ENCODE measurements around the gene M6PR.
"Not testable (repeated sequence)": the region's sequence is repeated elsewhere in the genome, so short reads cannot be mapped to it uniquely, and the experiment has no call there.

Gene M6PR

DNA sequence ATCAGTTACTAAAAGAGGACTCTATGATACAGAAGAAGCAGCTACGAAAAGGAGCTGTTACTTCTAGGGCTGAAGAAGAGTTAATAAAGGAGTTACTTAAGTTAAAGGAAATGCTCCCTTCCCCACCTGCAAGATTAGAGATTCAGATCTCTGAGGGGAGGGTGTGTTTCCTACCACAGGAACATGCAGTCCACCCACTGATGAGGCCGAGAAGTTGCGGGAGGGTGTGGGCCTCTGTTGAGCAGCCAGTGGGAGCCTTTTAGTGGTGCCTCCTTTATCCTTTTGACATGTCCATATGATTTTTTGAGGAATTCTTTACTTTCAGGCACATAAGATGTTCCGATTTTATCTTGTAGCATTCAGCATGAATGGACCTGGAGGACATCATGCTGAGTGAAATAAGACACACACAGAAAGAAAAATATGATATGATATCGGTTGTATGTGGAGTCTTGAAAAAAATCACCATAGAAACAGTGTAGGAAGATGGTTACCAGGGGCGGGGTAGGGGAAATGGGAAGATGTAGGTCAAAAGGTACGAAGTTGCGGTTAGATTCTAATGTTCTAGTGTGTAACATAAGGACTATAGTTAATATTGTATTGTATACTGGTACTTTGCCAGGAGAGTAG is 4.4 kb upstream of the M6PR start:
- DNase-seq (ENCODE audit: low read depth, low spot score): peak; percentile 23
- no peak overlapping the region for H3K4me3 ChIP-seq (ENCODE audit: low read length)

DNA sequence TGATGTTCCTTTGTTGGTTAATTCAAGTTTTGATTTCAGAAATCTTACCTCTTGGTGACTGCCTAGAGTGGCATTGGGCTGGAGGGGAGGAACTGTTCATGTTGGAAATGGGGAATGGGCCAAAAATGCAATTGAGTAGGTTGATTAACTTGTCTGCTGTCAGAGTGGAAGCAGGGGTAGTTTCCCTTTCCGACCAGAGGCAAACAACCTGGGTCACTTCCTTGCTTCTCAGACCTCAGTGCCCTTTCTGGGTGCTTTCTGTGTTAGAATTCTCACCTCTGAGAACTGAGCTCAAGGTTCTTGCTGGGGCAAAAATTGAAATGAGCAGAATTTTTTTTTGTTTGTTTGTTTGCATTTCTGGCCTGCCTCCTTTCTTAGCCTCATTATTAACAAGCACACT is 2.3 kb upstream of the M6PR start:
- H3K4me3 ChIP-seq (ENCODE audit: low read length): no peak overlapping the region
- DNase-seq (ENCODE audit: low read depth, low spot score): no peak

DNA sequence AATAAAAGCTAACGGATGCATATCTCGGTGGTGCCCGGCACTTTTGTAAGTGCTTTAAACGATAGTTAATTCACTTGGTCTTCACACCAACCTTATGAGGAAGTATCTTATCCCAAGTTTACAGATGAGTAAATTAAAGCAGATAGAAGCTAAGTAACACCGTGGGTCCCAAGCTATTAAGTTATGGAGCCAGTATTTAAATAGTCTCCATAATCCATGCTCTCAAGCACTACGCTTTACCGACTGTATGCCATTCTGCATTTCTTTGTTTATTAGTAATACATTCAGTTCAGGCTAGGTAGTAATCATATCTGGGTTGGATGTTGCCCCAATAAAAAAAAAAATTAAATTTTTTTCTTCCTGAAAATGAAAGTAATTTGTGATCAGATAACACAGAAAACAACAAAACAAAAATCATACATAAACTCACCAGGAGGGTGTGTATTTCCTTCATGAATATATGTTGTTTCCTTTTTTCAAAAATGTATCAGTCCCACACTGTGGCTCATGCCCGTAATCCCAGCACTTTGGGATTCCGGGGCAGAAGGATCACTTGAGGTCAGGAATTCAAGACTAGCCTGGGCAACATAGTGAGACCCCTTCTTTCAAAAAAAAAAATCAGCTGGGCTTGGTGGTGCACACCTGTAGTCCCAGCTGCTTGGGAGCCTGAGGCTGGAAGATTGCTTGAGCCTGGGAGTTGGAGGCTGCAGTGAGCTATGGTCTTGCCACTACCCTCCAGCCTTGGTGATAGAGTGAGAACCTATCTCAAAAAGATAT is 1.4 kb upstream of the M6PR start:
- H3K4me3 ChIP-seq (ENCODE audit: low read length): peak overlapping the region; percentile 70

DNA sequence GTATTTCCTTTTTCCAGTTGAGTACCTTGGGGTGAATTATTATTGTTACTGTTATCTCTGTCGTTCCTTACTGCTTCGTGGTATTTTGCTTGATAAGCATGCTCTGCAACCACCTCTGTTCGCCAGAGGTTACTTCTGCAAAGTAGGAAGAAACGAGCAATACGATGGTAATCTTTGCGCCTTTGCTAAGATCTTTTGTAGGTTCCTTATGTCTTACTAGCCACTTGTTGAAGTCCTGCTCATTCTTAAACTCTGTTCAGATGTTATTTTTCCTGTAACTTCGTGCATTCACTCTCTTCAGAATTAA is 729 bp upstream of the M6PR start:
- H3K4me3 ChIP-seq (ENCODE audit: low read length): peak overlapping the region; percentile 70
- DNase-seq (ENCODE audit: low read depth, low spot score): no peak

More for the DNA sequence above, 1.4 kb upstream of the M6PR start:
- DNase-seq (ENCODE audit: low read depth, low spot score): no peak

DNA sequence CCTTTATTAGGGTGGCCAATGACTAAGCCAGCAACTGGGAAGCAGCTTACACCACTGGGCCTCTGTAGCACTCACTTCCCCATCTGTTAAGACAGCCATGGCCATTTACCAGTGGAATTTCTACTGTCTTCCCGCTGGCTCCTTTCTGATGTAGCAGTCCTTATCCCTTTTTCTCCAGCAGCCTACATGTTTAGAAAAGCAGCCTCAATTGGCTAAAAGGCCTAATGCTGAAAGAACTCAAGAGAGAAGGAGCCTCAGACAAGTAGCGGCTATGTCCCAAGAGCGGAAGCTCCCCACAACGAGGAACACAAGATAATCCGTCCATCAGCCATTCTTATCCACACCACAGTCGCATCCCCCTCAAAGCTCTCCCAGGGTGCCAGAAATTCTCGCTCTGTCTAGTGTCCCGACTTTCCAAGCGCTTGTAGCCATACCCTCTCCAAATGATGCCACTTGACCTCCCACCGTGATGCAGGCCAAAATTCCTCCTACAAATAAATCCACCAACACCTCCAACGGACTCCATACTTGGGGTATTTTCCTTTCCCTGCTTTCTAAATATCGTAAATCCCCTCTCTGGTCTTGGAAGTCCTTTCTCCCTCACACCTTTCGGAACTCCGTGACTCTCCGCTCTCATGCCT is 624 bp downstream of the M6PR start:
- DNase-seq (ENCODE audit: low read depth, low spot score): no peak
- H3K4me3 ChIP-seq (ENCODE audit: low read length): peak overlapping the region; percentile 70

DNA sequence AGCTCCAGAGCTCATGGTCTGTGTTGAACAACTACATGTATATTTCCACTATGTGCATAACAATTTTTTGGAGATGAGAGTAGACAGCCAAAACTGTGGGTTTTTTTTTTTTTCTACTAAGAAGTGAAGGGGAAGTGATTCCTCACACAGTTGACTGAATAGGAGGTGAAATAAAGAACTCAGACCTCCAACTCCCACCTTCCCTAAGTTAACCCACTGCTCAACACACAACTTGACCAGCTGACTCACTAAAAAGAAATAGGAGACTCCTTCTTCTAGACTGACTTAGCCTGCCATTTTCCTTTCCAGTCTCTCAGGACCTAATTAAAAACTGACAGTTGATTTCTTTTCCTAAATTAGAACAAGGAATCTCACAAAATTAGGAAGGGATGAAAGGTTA is 1.7 kb downstream of the M6PR start:
- no peak for DNase-seq (ENCODE audit: low read depth, low spot score)
- H3K4me3 ChIP-seq (ENCODE audit: low read length): no peak overlapping the region

DNA sequence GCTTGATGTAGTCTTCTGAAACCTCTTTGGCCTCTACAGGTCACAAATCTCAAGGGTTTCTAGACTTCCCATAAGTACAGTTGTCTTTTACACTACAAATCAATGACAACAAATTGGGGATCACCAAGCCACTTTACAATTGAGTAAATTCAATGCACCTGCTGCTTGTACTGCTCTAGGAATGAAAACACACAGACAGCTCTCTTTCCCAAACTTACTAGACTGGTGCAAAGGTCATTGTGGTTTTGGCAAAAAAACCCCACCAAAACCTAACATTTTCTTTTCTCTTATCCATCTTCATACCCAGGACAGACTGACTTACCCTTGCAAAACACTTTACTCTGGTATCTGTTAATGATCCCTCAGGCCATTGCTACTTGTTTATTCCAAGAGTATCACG is 2.7 kb downstream of the M6PR start:
- no peak overlapping the region for H3K4me3 ChIP-seq (ENCODE audit: low read length)
- DNase-seq (ENCODE audit: low read depth, low spot score): no peak

DNA sequence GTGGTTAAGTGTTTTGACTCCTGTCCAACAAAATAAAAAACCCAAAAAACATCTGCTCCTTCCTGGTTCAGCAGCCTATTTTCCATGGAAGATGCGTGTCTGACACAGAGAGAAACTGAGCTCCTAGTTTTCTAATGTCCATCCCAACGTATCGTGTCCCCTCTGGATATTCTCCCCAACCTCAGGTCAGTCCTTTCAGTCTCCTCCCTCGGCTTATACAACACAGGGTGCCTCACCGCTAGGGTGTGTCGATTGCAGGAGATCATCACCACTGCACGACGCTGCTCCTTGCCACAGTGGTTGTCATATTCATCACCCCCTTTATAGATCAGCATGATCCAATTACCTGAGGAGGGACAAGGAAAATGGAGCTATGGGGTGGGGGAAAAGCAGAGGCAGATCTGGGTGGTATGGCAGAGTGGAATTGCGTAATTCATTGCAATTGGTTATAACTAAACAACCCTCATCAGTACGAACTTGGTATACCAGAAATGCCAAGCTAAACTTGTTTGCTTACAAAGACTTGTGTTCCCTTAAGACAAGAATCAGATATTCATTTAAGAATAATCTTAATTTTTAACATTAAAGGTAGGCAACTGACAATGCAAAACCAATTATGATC is 5.8 kb downstream of the M6PR start:
- no peak for DNase-seq (ENCODE audit: low read depth, low spot score)
- H3K4me3 ChIP-seq (ENCODE audit: low read length): no peak overlapping the region

DNA sequence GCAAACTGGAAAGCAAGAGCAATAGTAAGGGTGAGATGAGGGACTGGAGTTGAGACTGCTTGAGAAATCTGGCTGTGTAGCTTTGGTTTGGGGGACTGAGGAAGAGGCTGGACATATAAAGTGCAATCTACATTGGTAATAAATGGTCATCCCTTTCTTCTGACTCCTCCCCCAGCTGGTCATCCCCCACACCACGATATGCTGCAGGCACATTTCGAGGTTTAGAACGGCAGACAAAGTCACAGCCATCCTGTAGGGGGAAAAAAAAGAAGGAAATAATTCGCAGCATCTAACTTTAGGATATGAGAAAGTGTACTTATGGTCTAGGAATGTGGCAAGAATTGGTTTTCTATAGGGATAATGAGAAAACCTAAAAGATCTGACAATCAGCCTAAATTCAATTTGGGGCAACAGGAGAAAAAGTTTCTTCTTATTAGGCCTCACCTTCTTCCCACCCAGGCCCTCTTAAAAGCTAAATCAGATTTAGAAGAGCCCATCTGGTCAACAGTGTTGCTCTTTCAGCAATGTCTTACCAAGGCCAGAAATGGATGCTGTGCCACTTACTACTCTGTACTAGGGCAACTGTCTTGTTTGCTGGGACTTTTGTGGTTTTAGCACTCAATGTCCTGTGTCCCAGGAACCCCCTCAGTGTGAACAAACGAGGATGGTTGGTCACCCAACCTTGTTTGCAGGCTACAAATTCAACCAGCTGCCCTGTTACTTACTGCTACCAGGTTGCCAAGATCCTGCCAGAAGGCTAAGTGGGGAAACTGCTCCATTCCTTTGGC is 7.6 kb downstream of the M6PR start:
- DNase-seq (ENCODE audit: low read depth, low spot score): no peak
- H3K4me3 ChIP-seq (ENCODE audit: low read length): no peak overlapping the region

DNA sequence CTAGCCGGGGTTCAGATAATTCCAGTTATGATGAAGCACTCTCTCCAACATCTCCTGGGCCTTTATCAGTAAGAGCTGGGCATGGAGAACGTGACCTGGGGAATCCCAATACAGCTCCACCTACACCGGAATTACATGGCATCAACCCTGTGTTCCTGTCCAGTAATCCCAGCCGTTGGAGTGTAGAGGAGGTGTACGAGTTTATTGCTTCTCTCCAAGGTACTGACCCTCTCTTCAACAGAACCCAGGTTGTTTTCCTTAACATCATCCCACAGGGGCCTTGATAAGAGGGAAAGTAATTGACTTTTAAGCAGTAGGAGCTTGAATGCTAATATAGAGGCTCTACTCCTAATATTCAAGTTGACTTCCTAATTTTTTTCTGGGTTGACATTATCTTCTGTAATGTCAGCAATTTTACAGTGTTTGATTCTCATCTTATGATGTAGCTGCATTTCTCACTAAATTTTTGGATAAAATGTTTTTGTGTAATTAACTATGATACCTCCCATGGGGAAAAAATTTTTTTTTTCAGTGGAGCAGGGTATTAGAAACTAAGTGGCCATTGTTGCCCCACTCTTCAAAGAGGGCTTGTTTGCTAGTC is 11.5 kb downstream of the M6PR start:
- H3K4me3 ChIP-seq (ENCODE audit: low read length); DNase-seq (ENCODE audit: low read depth, low spot score): not testable (repeated sequence)

DNA sequence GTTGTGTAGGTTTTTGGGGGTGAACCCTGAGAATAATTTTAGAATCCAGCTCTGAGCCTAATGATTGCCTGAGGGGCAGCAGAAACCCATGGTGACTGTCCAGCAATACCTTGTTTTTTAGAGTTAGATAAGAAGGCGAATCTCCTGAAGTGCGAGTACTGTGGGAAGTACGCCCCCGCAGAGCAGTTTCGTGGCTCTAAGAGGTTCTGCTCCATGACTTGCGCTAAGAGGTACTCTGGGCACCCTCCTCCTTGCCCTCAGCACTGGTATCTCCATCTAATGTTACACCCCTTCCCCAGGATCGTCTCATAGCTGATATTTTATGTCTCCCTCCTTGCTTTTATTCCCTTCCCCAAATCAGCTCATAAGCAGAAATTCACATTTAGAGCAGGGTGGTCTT is 12.7 kb downstream of the M6PR start:
- DNase-seq (ENCODE audit: low read depth, low spot score): no peak
- no peak overlapping the region for H3K4me3 ChIP-seq (ENCODE audit: low read length)

DNA sequence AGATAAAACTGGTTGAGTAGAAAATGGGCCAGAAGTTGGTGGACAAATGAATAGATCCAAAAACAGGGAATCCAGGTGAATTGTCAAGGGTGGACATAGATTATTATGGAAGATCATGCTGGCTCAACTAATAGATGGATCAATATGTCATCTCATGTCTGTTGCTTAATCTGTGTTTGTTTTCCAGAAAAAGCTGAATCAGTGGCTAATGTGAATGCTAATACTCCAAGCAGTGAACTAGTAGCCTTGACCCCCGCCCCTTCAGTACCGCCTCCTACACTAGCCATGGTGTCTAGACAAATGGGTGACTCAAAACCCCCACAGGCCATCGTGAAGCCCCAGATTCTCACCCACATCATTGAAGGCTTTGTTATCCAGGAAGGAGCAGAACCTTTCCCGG is 15.4 kb downstream of the M6PR start:
- not testable (repeated sequence) for DNase-seq (ENCODE audit: low read depth, low spot score); H3K4me3 ChIP-seq (ENCODE audit: low read length)

DNA sequence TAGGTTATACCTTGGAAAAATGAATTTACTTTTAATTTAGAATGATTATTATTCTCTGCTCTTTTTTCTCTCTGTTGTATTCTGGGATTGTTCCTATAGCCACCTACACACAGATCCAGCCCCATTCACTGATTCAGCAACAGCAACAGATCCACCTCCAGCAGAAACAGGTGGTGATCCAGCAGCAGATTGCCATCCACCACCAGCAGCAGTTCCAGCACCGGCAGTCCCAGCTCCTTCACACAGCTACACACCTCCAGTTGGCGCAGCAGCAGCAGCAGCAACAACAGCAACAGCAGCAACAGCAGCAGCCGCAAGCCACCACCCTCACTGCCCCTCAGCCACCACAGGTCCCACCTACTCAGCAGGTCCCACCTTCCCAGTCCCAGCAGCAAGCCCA is 17.0 kb downstream of the M6PR start:
- H3K4me3 ChIP-seq (ENCODE audit: low read length); DNase-seq (ENCODE audit: low read depth, low spot score): not testable (repeated sequence)

DNA sequence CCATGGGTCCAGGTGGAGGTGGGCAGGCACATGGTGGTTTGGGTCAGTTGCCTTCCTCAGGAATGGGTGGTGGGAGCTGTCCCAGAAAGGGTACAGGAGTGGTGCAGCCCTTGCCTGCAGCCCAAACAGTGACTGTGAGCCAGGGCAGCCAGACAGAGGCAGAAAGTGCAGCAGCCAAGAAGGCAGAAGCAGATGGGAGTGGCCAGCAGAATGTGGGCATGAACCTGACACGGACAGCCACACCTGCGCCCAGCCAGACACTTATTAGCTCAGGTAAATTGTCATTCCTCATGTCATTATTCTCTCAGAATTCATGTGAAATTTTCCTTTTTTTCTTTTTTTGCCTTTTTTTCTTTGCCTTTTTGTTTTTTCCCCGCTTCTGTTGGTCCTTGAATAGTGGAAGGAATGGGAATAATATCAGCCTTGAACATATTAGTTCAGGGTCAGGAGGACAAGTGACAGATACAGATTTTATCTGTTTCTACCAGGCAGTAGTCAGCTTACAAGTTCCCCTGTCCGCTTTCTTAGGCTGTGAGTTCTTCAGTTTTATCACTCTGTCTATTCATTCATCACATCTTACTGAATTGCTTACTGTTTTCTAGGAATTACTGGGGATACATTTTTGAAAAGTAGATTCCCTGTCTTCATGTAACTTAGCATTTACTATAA is 18.7 kb downstream of the M6PR start:
- H3K4me3 ChIP-seq (ENCODE audit: low read length); DNase-seq (ENCODE audit: low read depth, low spot score): not testable (repeated sequence)

DNA sequence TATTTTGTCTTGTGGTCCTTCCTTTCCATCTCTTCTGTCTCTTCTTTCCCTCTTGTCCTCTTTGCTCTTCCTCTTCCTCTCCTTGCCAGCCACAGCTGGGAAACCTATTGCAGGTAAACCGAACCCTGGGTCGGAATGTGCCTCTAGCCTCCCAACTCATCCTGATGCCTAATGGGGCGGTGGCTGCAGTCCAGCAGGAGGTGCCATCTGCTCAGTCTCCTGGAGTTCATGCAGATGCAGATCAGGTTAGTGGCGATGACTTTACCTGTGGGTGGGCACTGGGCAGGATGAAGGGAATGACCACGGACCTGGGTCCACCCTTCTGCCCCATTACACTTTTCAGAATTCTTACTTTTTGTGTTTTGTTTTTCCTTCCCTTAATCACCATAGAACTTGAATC is 26.9 kb downstream of the M6PR start:
- DNase-seq (ENCODE audit: low read depth, low spot score): no peak
- no peak overlapping the region for H3K4me3 ChIP-seq (ENCODE audit: low read length)

DNA sequence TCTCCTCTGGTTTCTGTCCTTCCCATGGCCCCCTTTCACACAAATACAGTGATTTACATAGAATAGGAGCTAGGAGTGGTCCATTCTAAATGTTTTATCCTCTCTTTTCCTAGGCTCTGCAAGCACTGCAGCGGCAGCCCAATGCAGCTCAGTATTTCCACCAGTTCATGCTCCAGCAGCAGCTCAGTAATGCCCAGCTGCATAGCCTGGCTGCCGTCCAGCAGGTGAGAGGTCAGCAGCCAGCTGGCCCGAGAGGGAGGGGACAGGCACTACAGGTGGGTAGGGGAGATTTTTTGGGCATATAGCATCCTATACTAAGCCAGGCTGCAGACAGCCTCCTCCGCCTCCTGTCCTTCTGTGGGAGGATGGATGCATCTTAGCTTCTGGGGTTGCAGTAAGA is 29.8 kb downstream of the M6PR start:
- H3K4me3 ChIP-seq (ENCODE audit: low read length); DNase-seq (ENCODE audit: low read depth, low spot score): not testable (repeated sequence)

DNA sequence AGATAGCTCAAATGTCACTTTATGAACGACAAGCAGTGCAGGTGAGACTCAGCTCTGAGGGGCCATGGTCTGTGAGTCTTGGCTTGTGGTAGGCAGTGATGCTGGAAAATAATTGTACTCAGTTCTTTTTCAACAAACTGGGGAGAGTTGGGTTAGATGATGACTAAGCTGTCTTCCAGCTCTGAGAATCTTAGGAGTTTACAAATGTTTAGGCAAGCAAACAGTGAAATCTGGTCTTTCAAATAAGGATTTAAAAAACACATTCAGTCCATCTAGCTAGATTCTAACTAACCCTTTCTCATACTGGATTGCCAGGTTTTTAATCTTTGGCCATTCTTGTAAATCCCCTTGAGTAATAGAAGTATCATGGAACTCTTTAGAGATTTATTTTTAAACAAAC is 31.7 kb downstream of the M6PR start:
- no peak overlapping the region for H3K4me3 ChIP-seq (ENCODE audit: low read length)
- no peak for DNase-seq (ENCODE audit: low read depth, low spot score)

DNA sequence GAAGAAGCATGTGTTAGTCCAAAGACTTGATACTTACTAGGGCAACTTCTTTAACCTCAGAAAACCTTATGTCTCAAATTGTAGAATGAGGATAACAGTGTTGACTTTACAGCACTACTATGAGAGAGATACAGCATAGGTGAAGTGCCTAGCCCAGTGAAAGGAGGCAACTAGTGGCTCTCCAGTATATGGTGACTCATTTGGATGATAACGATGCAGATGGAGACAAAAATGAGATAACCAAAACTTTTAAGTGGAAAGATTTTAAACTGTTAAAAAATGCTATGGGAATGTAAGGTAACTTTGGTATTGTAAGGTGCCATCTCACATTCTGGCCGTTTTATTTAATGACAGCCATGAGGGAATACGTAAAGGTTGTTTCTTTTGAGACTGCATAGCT is 32.4 kb downstream of the M6PR start:
- no peak overlapping the region for H3K4me3 ChIP-seq (ENCODE audit: low read length)
- no peak for DNase-seq (ENCODE audit: low read depth, low spot score)

DNA sequence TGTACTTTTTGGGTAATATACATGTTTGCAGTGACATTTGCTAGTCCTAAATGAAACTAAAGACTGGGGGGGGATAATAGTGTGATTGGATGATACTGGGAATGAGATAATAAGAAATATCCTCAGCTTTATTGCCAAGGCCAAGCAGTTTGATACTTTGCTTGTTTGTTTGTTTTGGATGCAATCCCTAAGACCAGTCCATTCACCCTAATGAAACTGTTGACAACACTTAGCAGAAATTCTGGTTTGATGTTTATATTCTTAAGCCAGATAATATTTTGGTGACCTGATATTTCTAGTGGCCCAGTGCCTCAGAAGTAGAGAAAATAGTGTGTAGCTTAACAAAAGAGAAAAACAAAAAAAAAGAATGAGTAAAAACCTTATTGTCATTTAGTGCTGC is 33.3 kb downstream of the M6PR start:
- no peak for DNase-seq (ENCODE audit: low read depth, low spot score)
- no peak overlapping the region for H3K4me3 ChIP-seq (ENCODE audit: low read length)
